HepG2 (cell line): Measurements from ENCODE around the gene KREMEN1. TPM values are rescaled to one million over a fixed set of nuclear protein-coding genes. Genes with fewer than 3 reads are reported as not detected.
A peak's percentile ranks its signal among the peaks of the same experiment; 100 is the strongest.

ENCODE experiments used
- CHD4 ChIP-seq: fragments of 200-600 bp; sonication (generic); IDR thresholded peaks from 2 replicates; pipeline ENCODE4 v1.7.0; 2017; ENCODE audit warnings: mild to moderate bottlenecking, low read length, borderline replicate concordance
- ELF3 ChIP-seq: IDR thresholded peaks from 2 replicates; pipeline ENCODE4 v1.6.1; 2016; ENCODE audit warnings: missing genetic modification reagents, missing compliant biosample characterization
- JARID2 ChIP-seq: sonication (generic); formaldehyde crosslinking; IDR thresholded peaks from 2 replicates; pipeline ENCODE4 v1.8.1; 2023; ENCODE audit warnings: missing genetic modification reagents, inconsistent platforms; ENCODE audit not compliant: insufficient replicate concordance
- KDM5B ChIP-seq: sonication (generic); formaldehyde crosslinking; IDR thresholded peaks from 2 replicates; pipeline ENCODE4 v1.4.0; 2020; ENCODE audit warnings: missing genetic modification reagents, mild to moderate bottlenecking, borderline replicate concordance
- MXI1 ChIP-seq: IDR thresholded peaks from 3 replicates; pipeline ENCODE4 v1.6.1; 2012; ENCODE audit warnings: low read depth, low read length, inconsistent platforms, borderline replicate concordance
- NBN ChIP-seq: fragments of 450-650 bp; conservative IDR thresholded peaks from 2 replicates; pipeline ENCODE4 v1.6.1; 2017
- NCOA2 ChIP-seq: sonication (generic); formaldehyde crosslinking; IDR thresholded peaks from 2 replicates; pipeline ENCODE4 v1.8.0; 2022; ENCODE audit warnings: inconsistent platforms
- PAX8 ChIP-seq: sonication (generic); formaldehyde crosslinking; IDR thresholded peaks from 2 replicates; pipeline ENCODE4 v1.8.0; 2022; ENCODE audit warnings: mild to moderate bottlenecking, missing genetic modification reagents, borderline replicate concordance
- PPARG ChIP-seq: conservative IDR thresholded peaks from 2 replicates; pipeline ENCODE4 v1.6.1; 2016; ENCODE audit warnings: missing biosample characterization, missing genetic modification reagents
- SOX13 ChIP-seq, 3 experiments: fragments of 450-650 bp in 1 of 3; sonication (generic) in 1 of 3; formaldehyde crosslinking in 1 of 3; IDR thresholded peaks in 2 of 3; conservative IDR thresholded peaks in 1 of 3; 2 replicates each; pipeline versions ENCODE4 v1.5.0 to v1.6.1; 2016 to 2020; ENCODE audit warnings: antibody characterized with exemption in 1 of 3, mild to moderate bottlenecking in 1 of 3, missing compliant biosample characterization in 1 of 3, missing genetic modification reagents in 1 of 3, moderate library complexity in 1 of 3
- SOX5 ChIP-seq: IDR thresholded peaks from 2 replicates; pipeline ENCODE4 v1.6.1; 2016; ENCODE audit warnings: borderline replicate concordance
- TRIM24 ChIP-seq: sonication (generic); formaldehyde crosslinking; IDR thresholded peaks from 2 replicates; pipeline ENCODE4 v1.8.0; 2022; ENCODE audit warnings: mild to moderate bottlenecking, missing genetic modification reagents
- YY1 ChIP-seq: IDR thresholded peaks from 2 replicates; pipeline ENCODE4 v1.6.1; 2011; ENCODE audit warnings: low read length, low read depth, moderate library complexity, mild to moderate bottlenecking; ENCODE audit not compliant: insufficient read depth, insufficient replicate concordance
- ZBTB21 ChIP-seq: sonication (generic); formaldehyde crosslinking; IDR thresholded peaks from 2 replicates; pipeline ENCODE4 v1.4.0; 2020; ENCODE audit warnings: missing genetic modification reagents
- ZBTB38 ChIP-seq: sonication (generic); formaldehyde crosslinking; IDR thresholded peaks from 2 replicates; pipeline ENCODE4 v1.5.1; 2020; ENCODE audit warnings: mild to moderate bottlenecking, missing genetic modification reagents
- ZNF761 ChIP-seq: sonication (generic); formaldehyde crosslinking; conservative IDR thresholded peaks from 2 replicates; pipeline ENCODE4 v1.4.0; 2020; ENCODE audit warnings: mild to moderate bottlenecking, missing genetic modification reagents
- ZNF792 ChIP-seq: IDR thresholded peaks from 2 replicates; pipeline ENCODE4 v1.6.1; 2016
- polyA plus RNA-seq, 8 experiments: library from polyadenylated mRNA; depleted of rRNA in 3 of 8; stranded (reverse) in 7 of 8; unstranded in 1 of 8; fragments of >200 nt; fragmentation: Illumina TruSeq in 4 of 8; extraction: Trizol in 4 of 8; gene quantifications; 2 replicates each; pipeline versions ENCODE4 v1.2.1 to v1.2.3, GENCODE V29; 2011 to 2016; ENCODE audit warnings: low read depth in 4 of 8, missing spikeins in 1 of 8, mixed read lengths in 1 of 8; ENCODE audit not compliant: insufficient read depth in 1 of 8
- total RNA-seq, 5 experiments: library from RNA; depleted of rRNA; stranded (reverse); fragments of >200 nt; fragmentation: Illumina TruSeq; extraction: Trizol; gene quantifications; 2 replicates each; pipeline ENCODE4 v1.2.3, GENCODE V29; 2016; ENCODE audit warnings: low read depth in 1 of 5
- TF ChIP-seq, protein P1 (sequence below): sonication (generic); formaldehyde crosslinking; IDR thresholded peaks from 2 replicates; pipeline ENCODE4 v1.4.0; 2020; ENCODE audit warnings: mild to moderate bottlenecking, missing genetic modification reagents
- TF ChIP-seq, protein P2 (sequence below): IDR thresholded peaks from 2 replicates; pipeline ENCODE4 v1.6.1; 2012; ENCODE audit warnings: inconsistent platforms
- TF ChIP-seq, protein P3 (sequence below): sonication (generic); formaldehyde crosslinking; IDR thresholded peaks from 2 replicates; pipeline ENCODE4 v1.5.1; 2020; ENCODE audit warnings: mild to moderate bottlenecking, missing genetic modification reagents, moderate library complexity
- TF ChIP-seq, protein P4 (sequence below): sonication (generic); formaldehyde crosslinking; conservative IDR thresholded peaks from 2 replicates; pipeline ENCODE4 v1.8.0; 2022; ENCODE audit warnings: mild to moderate bottlenecking, moderate library complexity, missing genetic modification reagents

KREMEN1 gene
- total and polyA plus RNA-seq, 2 of the 13 experiments (the other 11 are each of a cell fraction or from before 2014, with no cell fraction given) = 9.8 to 13.8 TPM

DNA sequence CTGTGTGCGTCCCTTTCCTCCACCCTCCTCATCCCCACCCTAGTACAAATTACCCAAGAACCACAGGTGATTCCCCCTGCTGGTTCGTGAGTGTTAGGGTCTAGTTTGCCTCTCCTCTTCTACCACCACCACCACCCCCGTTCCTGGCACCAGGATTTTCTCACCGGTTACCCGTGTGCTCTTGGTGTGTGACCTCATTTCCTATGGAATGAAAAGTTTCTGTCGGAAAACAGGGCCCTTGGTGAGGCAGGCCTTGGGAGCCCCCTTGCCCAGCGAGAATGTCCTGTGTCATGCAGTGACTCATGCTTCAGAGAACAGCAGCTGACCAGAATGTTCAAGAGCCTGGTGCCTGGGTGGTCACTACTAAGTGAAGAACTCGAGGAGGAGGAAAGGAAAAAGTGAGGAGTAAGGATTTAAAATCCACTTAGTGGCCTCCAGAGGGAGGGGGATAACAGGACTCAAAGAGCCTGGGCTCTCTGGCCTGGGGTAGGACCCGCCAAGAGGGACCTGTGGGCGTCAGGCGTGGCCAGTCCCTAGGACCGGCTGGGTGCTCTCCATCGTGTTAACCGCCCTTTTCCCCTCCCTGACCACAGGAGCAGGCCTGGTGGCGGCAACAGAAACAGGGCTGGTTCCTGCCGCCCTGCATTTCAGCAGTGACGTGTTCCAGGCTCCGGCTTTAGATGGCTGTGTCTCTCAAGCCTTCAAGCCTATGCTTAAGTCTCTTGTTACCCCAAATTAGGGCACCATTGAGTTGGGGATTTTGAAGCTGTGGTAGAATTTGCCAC lies 41.4 kb upstream of the KREMEN1 start (continued):
- TF ChIP-seq ELF3 (peak; percentile 50; the same call in 1 of the 2 replicates), SOX13 (IDR thresholded peaks at IDR 0.05) (no peak), SOX13 (CRISPR knock-in tag; conservative IDR thresholded peaks at IDR 0.05 in 1 of 2, IDR thresholded peaks at IDR 0.05 in 1 of 2) (peak in 1 of 2 experiments; percentile 39; a peak in 1 of 4 replicates), JARID2 (no peak), PAX8 (CRISPR knock-in tag) (0 out of 2 replicates have a peak, but pooled peaks have one; percentile 54), ZBTB21 (CRISPR knock-in tag) (peak; percentile 87), ZBTB38 (CRISPR knock-in tag) (peak; percentile 51; the same call in 1 of the 2 replicates), ZNF792 (CRISPR knock-in tag) (peak; percentile 52; the same call in 1 of the 2 replicates), KDM5B (no peak; the same call in 1 of the 2 replicates), TRIM24 (CRISPR knock-in tag) (no peak), YY1 (no peak), NCOA2 (no peak), ZNF761 (CRISPR knock-in tag) (peak; percentile 71), CHD4 (no peak), MXI1 (peak; percentile 67; the same call in 1 of the 3 replicates), SOX5 (CRISPR knock-in tag) (peak; percentile 25; the same call in 1 of the 2 replicates), NBN (no peak), PPARG (CRISPR knock-in tag) (peak; percentile 22; the same call in 1 of the 2 replicates)
- TF ChIP-seq, protein P1, sequence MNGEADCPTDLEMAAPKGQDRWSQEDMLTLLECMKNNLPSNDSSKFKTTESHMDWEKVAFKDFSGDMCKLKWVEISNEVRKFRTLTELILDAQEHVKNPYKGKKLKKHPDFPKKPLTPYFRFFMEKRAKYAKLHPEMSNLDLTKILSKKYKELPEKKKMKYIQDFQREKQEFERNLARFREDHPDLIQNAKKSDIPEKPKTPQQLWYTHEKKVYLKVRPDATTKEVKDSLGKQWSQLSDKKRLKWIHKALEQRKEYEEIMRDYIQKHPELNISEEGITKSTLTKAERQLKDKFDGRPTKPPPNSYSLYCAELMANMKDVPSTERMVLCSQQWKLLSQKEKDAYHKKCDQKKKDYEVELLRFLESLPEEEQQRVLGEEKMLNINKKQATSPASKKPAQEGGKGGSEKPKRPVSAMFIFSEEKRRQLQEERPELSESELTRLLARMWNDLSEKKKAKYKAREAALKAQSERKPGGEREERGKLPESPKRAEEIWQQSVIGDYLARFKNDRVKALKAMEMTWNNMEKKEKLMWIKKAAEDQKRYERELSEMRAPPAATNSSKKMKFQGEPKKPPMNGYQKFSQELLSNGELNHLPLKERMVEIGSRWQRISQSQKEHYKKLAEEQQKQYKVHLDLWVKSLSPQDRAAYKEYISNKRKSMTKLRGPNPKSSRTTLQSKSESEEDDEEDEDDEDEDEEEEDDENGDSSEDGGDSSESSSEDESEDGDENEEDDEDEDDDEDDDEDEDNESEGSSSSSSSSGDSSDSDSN = 0 out of 2 replicates have a peak, but pooled peaks have one; percentile 4
- TF ChIP-seq, protein P2, sequence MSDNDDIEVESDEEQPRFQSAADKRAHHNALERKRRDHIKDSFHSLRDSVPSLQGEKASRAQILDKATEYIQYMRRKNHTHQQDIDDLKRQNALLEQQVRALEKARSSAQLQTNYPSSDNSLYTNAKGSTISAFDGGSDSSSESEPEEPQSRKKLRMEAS = peak; percentile 80
- TF ChIP-seq, protein P3, sequence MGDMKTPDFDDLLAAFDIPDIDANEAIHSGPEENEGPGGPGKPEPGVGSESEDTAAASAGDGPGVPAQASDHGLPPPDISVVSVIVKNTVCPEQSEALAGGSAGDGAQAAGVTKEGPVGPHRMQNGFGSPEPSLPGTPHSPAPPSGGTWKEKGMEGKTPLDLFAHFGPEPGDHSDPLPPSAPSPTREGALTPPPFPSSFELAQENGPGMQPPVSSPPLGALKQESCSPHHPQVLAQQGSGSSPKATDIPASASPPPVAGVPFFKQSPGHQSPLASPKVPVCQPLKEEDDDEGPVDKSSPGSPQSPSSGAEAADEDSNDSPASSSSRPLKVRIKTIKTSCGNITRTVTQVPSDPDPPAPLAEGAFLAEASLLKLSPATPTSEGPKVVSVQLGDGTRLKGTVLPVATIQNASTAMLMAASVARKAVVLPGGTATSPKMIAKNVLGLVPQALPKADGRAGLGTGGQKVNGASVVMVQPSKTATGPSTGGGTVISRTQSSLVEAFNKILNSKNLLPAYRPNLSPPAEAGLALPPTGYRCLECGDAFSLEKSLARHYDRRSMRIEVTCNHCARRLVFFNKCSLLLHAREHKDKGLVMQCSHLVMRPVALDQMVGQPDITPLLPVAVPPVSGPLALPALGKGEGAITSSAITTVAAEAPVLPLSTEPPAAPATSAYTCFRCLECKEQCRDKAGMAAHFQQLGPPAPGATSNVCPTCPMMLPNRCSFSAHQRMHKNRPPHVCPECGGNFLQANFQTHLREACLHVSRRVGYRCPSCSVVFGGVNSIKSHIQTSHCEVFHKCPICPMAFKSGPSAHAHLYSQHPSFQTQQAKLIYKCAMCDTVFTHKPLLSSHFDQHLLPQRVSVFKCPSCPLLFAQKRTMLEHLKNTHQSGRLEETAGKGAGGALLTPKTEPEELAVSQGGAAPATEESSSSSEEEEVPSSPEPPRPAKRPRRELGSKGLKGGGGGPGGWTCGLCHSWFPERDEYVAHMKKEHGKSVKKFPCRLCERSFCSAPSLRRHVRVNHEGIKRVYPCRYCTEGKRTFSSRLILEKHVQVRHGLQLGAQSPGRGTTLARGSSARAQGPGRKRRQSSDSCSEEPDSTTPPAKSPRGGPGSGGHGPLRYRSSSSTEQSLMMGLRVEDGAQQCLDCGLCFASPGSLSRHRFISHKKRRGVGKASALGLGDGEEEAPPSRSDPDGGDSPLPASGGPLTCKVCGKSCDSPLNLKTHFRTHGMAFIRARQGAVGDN (CRISPR knock-in tag) = peak; percentile 71
- TF ChIP-seq, protein P4, sequence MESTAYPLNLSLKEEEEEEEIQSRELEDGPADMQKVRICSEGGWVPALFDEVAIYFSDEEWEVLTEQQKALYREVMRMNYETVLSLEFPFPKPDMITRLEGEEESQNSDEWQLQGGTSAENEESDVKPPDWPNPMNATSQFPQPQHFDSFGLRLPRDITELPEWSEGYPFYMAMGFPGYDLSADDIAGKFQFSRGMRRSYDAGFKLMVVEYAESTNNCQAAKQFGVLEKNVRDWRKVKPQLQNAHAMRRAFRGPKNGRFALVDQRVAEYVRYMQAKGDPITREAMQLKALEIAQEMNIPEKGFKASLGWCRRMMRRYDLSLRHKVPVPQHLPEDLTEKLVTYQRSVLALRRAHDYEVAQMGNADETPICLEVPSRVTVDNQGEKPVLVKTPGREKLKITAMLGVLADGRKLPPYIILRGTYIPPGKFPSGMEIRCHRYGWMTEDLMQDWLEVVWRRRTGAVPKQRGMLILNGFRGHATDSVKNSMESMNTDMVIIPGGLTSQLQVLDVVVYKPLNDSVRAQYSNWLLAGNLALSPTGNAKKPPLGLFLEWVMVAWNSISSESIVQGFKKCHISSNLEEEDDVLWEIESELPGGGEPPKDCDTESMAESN (CRISPR knock-in tag) = no peak
